ENCODE measurements around the gene GRID2IP.
A peak's percentile ranks its signal among the peaks of the same experiment; 100 is the strongest.

The GRID2IP gene

GRCh38 chr7:6516387-6516983 lies 34.8 kb downstream of the GRID2IP start:
- DNase-seq, result peak; percentile 70

- no peak for DNase-seq
These were observed 37.7 kb downstream of the GRID2IP start for GRCh38 chr7:6513541-6513940.

GRCh38 chr7:6512892-6513291 lies 38.4 kb downstream of the GRID2IP start:
- no peak for DNase-seq

DNA sequence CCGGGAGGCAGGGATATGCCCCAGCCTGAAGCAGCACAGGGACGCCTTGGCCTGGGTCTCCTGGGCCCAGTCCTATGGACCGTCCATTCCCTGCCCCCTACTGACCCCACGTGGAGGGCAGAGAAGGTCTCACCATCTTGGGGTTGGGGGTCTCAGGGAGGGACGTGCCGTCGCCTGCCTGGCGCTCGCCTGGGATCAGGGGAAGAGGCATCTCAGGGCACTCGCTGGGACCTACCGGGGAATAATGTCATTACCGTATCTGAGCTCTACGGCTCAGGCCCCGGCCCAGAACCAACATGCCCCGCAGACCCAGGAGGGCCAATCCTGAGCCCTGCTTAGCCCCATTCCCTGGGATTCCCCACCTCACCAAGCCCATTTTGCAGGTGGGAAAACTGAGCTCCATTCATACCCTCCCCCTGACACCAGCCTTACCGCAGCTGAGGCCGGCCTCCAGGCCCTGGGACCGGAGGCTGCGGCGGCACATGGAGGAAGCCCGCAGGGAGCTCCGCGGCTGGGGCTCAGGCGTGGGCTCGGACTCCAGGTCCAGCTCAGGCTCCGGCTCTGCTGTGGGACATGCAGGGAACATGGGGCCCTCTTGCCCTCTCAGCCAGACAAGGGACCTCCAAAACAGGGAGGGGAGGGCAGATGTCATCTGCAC lies 40.7 kb downstream of the GRID2IP start:
- DNase-seq, result no peak

- DNase-seq, result no peak
These were observed 42.3 kb downstream of the GRID2IP start for GRCh38 chr7:6508950-6509349.

DNA sequence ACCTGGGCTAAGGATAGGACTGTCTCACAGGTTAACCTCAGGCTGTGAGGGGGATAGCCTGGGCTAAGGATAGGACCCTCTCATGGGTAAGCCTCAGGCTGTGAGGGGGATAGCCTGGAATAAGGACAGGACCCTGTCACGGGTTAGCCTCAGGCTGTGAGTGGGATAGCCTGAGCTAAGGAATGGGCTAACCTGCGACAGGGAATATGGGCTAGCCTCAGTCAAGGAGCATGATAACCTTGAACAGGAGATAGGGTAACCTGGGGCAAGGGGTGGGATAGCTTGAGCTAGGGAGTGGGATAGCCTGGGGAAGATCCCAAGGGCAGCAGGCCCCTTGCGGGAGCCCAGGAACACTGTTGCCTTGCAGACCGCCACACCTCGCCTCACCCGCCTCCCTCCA lies 42.7 kb downstream of the GRID2IP start:
- DNase-seq, result no peak

GRCh38 chr7:6507906-6508305 lies 43.4 kb downstream of the GRID2IP start:
- DNase-seq, result no peak

- no peak for DNase-seq
These were observed 45.3 kb downstream of the GRID2IP start for GRCh38 chr7:6505685-6506559.

- DNase-seq, result no peak
These were observed 46.3 kb downstream of the GRID2IP start for GRCh38 chr7:6504996-6505395.

DNA sequence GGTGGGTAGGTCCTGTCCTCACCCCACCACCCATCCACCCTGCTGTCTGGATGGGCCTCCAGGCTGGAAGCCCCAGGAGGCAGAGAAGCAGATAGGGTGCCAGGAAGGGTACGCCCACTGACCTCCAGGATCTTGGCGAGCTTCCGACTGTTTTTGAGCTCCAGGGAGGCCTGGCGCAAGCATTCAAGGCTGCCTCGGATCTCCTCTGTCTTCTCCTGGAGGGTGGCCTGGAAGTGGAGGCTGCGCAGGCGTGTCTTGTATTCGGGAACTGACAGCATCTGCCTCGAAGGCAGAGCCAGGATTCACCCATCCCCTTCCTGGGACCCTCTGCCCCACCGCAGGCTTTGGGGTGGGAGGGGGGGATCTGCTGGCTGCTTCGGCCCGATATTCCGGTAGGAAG lies 48.4 kb downstream of the GRID2IP start:
- no peak for DNase-seq

DNA sequence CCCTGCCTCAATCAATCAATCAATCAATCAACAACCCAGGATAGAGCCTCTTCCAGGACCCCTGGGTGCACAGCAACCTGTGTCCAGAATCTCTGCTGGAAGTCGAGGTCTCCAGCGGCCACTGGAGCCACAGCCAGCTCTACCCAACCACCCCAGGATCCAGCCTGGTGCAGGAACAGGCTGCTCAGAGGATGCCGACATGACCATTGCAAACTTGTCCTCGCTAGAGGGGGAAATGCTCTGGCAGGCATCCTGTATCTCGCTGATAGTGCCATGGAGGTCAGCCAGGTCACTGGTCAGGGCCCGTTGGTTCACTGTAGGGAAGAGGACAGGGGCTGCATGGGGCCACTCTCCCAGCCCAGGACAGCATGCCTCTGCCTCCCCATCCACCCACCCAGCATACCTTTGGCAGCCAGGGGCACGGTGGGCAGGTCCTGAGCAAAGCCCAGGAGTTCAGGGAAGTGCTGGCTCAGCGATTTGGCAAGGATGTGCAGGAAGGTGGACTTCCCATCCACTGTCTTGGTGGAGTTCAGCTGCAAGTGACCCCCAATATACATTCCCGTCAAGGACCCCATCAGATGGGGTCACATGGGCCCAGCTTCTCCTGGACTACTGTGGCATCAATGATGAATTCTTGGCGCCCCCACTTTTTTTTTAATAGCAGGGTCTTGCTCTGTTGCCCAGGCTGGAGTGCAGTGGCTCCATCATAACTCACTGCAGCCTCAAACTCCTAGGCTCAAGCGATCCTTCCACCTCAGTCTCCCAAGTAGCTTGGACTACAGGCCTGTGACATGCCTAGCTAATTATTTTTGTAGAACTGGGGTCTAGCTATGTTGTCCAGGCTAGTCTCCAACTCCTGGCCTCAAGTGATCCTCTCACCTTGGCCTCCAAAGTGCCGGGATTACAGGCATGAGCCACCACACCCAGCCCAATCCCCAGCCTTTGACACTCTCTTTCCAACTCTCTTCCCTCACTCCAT lies 49.4 kb downstream of the GRID2IP start:
- DNase-seq, result no peak

DNA sequence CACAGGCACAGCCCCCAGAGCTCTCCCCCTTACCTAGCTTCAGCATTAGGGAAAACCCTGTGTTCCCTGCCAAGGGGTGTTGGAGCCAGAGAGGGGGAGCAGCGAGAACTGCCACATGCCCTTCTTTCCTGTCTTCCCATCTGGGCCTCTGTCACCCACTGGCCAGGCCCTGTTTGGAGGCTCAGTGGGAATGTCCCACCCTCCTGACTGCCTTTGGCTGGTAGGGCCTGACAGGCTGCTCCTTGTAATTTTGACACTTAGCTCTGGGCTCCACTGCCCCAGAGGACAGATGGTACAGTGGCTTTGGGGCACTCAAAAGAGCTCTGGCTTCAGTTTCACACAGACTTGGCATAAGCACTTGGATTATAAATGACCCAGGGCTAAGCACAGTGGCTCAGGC lies 50.6 kb downstream of the GRID2IP start:
- DNase-seq, result no peak

GRCh38 chr7:6497994-6498393 lies 53.3 kb downstream of the GRID2IP start:
- DNase-seq, result no peak

DNA sequence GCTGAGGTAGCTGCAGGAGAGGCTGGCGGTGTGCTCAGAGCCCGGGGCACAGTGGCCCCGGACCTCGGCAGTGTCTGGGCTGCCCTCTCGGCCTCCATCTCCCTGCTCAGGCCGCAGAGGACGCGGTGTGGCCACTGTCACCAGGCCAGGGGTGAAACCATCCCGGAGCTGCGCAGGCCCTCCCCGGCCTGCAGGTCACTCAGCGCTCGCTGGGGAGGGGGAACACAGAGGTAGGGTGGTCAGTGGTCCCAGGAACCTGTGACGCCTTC lies 53.7 kb downstream of the GRID2IP start:
- no peak for DNase-seq

DNA sequence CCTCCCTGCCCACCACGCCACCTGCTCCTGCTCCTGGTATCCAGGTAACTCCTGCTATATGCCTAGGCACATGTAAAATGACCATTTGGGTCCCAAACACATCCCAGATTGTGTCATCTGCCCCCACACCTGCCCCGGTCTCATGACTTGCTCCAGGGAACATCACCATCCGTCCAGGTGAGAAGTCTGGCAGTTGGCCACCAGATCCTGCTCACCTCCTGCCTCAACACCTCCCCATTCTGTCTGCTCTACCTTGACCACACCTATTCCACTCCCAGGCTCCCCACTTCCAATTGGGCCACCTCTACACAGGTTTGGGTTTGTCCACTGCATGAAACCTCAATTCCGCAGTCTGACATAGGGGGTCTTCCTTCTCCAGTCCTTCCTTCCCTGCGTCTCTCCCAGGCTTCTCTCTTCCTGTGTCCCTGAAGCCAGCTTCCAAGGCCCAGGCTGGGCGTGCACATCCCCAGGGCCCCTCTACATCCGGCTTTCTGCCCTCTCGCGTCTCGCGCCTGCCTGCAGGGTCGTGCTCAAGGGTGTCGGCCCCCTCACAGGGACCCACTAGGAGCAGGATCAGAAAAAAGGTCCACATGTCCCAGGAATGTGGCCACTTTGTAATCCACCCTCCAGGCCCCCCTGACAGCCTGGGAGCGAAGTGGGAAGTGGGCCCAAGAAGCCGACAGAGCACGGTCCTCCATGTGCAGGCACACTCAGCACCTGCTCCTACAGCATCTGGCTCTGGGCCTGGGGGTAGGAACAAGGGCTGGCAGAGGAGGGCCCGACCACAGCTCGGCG lies 54.2 kb downstream of the GRID2IP start:
- DNase-seq, result no peak

- DNase-seq, result no peak
These were observed 55.5 kb downstream of the GRID2IP start for GRCh38 chr7:6495597-6496262.

DNA sequence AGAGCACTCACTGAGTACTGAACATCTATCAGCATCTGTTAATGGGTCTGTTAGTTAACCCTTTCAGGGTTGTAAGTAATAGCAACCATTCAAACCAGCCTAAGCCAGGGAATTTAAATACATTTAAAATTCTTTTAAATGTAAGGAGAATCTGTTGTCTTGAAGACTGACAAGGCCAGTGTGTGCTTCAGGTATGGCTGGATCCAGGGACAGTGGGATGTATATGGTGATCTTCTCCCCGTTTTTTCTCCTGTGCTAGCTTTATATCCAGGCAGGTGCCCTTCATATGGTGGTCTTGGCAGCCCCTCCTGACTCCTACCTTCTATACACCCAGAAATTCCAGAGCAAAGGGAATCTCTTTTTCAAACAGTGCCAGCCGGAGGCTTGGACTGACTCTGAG lies 56.9 kb downstream of the GRID2IP start:
- no peak for DNase-seq

- DNase-seq, result no peak
These were observed 60.1 kb downstream of the GRID2IP start for GRCh38 chr7:6491194-6491593.

GRCh38 chr7:6489612-6490011 lies 61.6 kb downstream of the GRID2IP start:
- no peak for DNase-seq

- no peak for DNase-seq
These were observed 64.1 kb downstream of the GRID2IP start for GRCh38 chr7:6487184-6487545.

GRCh38 chr7:6486438-6487183 lies 64.7 kb downstream of the GRID2IP start:
- no peak for DNase-seq

All from activated CD4-positive, CD25-positive, alpha-beta regulatory T cell treated with anti-CD3 and anti-CD28 coated beads, Interleukin-2, amount 50 U/mL, for 72 hours (primary cell).